PC-3 (cell line): ENCODE results near the gene NPEPPS.

Source experiments
- CTCF ChIP-seq: fragments of 300-600 bp; sonication (generic); conservative IDR thresholded peaks from 2 replicates; pipeline ENCODE4 v1.5.1; 2017; ENCODE audit warnings: antibody characterized with exemption, low read depth, mild to moderate bottlenecking, low read length
- EZH2 ChIP-seq: fragments of 300-600 bp; sonication (generic); IDR thresholded peaks from one replicate; pipeline ENCODE4 v1.6.1; 2017; ENCODE audit warnings: antibody characterized with exemption, mild to moderate bottlenecking, low read length; ENCODE audit not compliant: unreplicated experiment

GRCh38 chr17:47635734-47636133, 104.8 kb downstream of the NPEPPS start:
- TF ChIP-seq CTCF: no peak
- no peak for TF ChIP-seq EZH2
